Left lung (tissue), 10 donors: Measurements from ENCODE around the gene BGN. TPM values are rescaled to one million over a fixed set of nuclear protein-coding genes. Genes with fewer than 3 reads are reported as not detected.

Experiments used
- ATAC-seq: fragments of 200-7000 bp; cut with Tn5 transposase; one replicate; pipeline ENCODE4 v1.9.1; 2020; ENCODE audit warnings: moderate library complexity
- DNase-seq, 4 donors: peaks; one replicate each; pipeline ENCODE4 v3.0.0-alpha.2; 2013 to 2020
- H3K27ac ChIP-seq, 2 donors: fragments of 200-600 bp; sonication (generic) in 1 of 2; one replicate each; pipeline versions ENCODE4 v1.5.0 to v1.8.0; 2020 to 2021
- H3K27me3 ChIP-seq, 2 donors: fragments of 200-600 bp; sonication (generic) in 1 of 2; one replicate each; pipeline versions ENCODE4 v1.5.0 to v1.8.0; 2020 to 2021
- H3K36me3 ChIP-seq, 2 donors: fragments of 200-600 bp; sonication (generic) in 1 of 2; one replicate each; pipeline versions ENCODE4 v1.5.0 to v1.8.0; 2020 to 2021
- H3K4me1 ChIP-seq, 2 donors: fragments of 200-600 bp; one replicate each; pipeline ENCODE4 v1.8.0; 2021
- H3K4me3 ChIP-seq, 2 donors: fragments of 200-600 bp; sonication (generic) in 1 of 2; one replicate each; pipeline versions ENCODE4 v1.5.0 to v1.8.0; 2020 to 2021; ENCODE audit warnings: mild to moderate bottlenecking in 1 of 2
- H3K9me3 ChIP-seq, 2 donors: fragments of 200-600 bp; sonication (generic) in 1 of 2; one replicate each; pipeline versions ENCODE4 v1.5.0 to v1.8.0; 2020 to 2021
- CTCF ChIP-seq, 2 donors: fragments of 200-600 bp; sonication (generic) in 1 of 2; IDR thresholded peaks; one replicate each; pipeline versions ENCODE4 v1.5.0 to v1.8.0; 2021; ENCODE audit warnings: antibody characterized with exemption in 2 of 2
- intact Hi-C, 2 donors: fragments of 100-400 bp; cut with DNase I; formaldehyde crosslinking; loops; one replicate each; pipeline versions ENCODE4 v1.11.2 to v1.14.2; 2022
- polyA plus RNA-seq, 6 donors: library from polyadenylated mRNA; unstranded; fragments of 120-200 nt; gene quantifications; one replicate each; pipeline ENCODE4 v1.2.1, GENCODE V29; 2013; ENCODE audit not compliant: insufficient read length in 6 of 6
- total RNA-seq, 2 donors: library from RNA; stranded (reverse); fragmentation: NEBNext Ultra II Directional; extraction: Animal tissue kit (Norgen Biotek cat#: 25700); gene quantifications; one replicate each; pipeline ENCODE4 v1.2.1, GENCODE V29; 2021
- donor health status: DM: no; HTN: yes; CAD: no.
- donor health status: DM: no; HTN: no; CAD: no.

The BGN gene
- total and polyA plus RNA-seq, 8 donors, result 175 to 492 (median 202) TPM

GRCh38 chrX:153500676-153501280 is 6.0 kb downstream of the BGN start:
- peaks cover 0 to 6% of the 10 kb centered on the region in 2 donors for H3K27me3 ChIP-seq
- ATAC-seq (no peak), DNase-seq (no peak)
- H3K27ac ChIP-seq, result no peak overlapping the region
- H3K4me1 ChIP-seq, result no peaks in the 10 kb centered on the region
- intact Hi-C loops, result no loop called here
- no peak for TF ChIP-seq CTCF (IDR thresholded peaks at IDR 0.05)
- no peak overlapping the region for H3K4me3 ChIP-seq
- H3K9me3 ChIP-seq, result no peaks in the 10 kb centered on the region
- H3K36me3 ChIP-seq, result no peaks in the 10 kb centered on the region

- Histone ChIP-seq H3K4me1 (no peaks in the 10 kb centered on the region), H3K27me3 (no peaks in the 10 kb centered on the region), H3K4me3 (no peak overlapping the region), H3K27ac (no peak overlapping the region), H3K9me3 (no peaks in the 10 kb centered on the region), H3K36me3 (no peaks in the 10 kb centered on the region)
- TF ChIP-seq CTCF (IDR thresholded peaks at IDR 0.05), result no peak
- no peak for DNase-seq
- no peak for ATAC-seq
- intact Hi-C loops, result no loop called here
Measured at GRCh38 chrX:153501530-153501929, 6.8 kb downstream of the BGN start.

- no peak overlapping the region for H3K4me3 ChIP-seq
- DNase-seq, result no peak
- H3K27me3 ChIP-seq, result no peaks in the 10 kb centered on the region
- TF ChIP-seq CTCF (IDR thresholded peaks at IDR 0.05), result no peak
- intact Hi-C loops, result no loop called here
- H3K27ac ChIP-seq, result no peak overlapping the region
- no peaks in the 10 kb centered on the region for H3K9me3 ChIP-seq
- no peak for ATAC-seq
- H3K4me1 ChIP-seq, result no peaks in the 10 kb centered on the region
- H3K36me3 ChIP-seq, result no peaks in the 10 kb centered on the region
Measured at GRCh38 chrX:153502131-153502530, 7.4 kb downstream of the BGN start.

GRCh38 chrX:153502796-153503195 is 8.0 kb downstream of the BGN start:
- DNase-seq (no peak), ATAC-seq (no peak)
- no peak for TF ChIP-seq CTCF (IDR thresholded peaks at IDR 0.05)
- intact Hi-C loops, result no loop called here
- H3K4me3 ChIP-seq, result no peak overlapping the region
- H3K4me1 ChIP-seq, result peaks cover 0 to 3% of the 10 kb centered on the region in 2 donors
- no peaks in the 10 kb centered on the region for H3K9me3 ChIP-seq
- no peaks in the 10 kb centered on the region for H3K27me3 ChIP-seq
- no peaks in the 10 kb centered on the region for H3K36me3 ChIP-seq
- no peak overlapping the region for H3K27ac ChIP-seq

- no peaks in the 10 kb centered on the region for H3K36me3 ChIP-seq
- ATAC-seq (no peak), DNase-seq (no peak)
- H3K27ac ChIP-seq, result no peak overlapping the region
- H3K4me3 ChIP-seq, result no peak overlapping the region
- TF ChIP-seq CTCF (IDR thresholded peaks at IDR 0.05), result no peak
- intact Hi-C loops, result no loop called here
- H3K4me1 ChIP-seq, result peaks cover 0 to 3% of the 10 kb centered on the region in 2 donors
- H3K27me3 ChIP-seq, result no peaks in the 10 kb centered on the region
- no peaks in the 10 kb centered on the region for H3K9me3 ChIP-seq
Measured at GRCh38 chrX:153504445-153505016, 9.8 kb downstream of the BGN start.
